Erythroblast (primary cell): ENCODE results near the gene DISC1.

Source experiments
- DNase-seq, 2 experiments: peaks; one replicate each; lab custom pipeline; 2025; lab: John Stamatoyannopoulos, UW
- GATA1 ChIP-seq: IDR thresholded peaks from 2 replicates; pipeline ENCODE4 v1.6.1; 2011; ENCODE audit warnings: low read depth, mild to moderate bottlenecking, control low read depth, low read length, moderate library complexity
- POLR2A ChIP-seq: IDR thresholded peaks from 2 replicates; pipeline ENCODE4 v1.6.1; 2011; ENCODE audit warnings: mild to moderate bottlenecking, low read length

Gene DISC1

GRCh38 chr1:231600458-231600976 is 26.1 kb upstream of the DISC1 start:
- TF ChIP-seq POLR2A = no peak
- no peak for TF ChIP-seq GATA1
- no peak for DNase-seq

- DNase-seq = no peak
- TF ChIP-seq GATA1 = no peak
- TF ChIP-seq POLR2A = no peak
These were observed 24.5 kb upstream of the DISC1 start for GRCh38 chr1:231601824-231602672.

GRCh38 chr1:231602673-231602984 is 24.0 kb upstream of the DISC1 start:
- TF ChIP-seq GATA1 = no peak
- TF ChIP-seq POLR2A = no peak

GRCh38 chr1:231603598-231604275 is 22.9 kb upstream of the DISC1 start:
- no peak for TF ChIP-seq POLR2A
- TF ChIP-seq GATA1 = no peak
- peak; percentile 62 to 74 for DNase-seq

More at GRCh38 chr1:231602673-231602984, 24.0 kb upstream of the DISC1 start:
- DNase-seq = no peak

- TF ChIP-seq POLR2A = no peak
- TF ChIP-seq GATA1 = no peak
These were observed 22.3 kb upstream of the DISC1 start for GRCh38 chr1:231604276-231604621.

GRCh38 chr1:231605149-231606100 is 21.2 kb upstream of the DISC1 start:
- TF ChIP-seq GATA1 (no peak), POLR2A (no peak)
- DNase-seq = peak in 1 of 2 experiments; percentile 5

More at GRCh38 chr1:231604276-231604621, 22.3 kb upstream of the DISC1 start:
- DNase-seq = no peak

- TF ChIP-seq POLR2A (no peak), GATA1 (no peak)
- no peak for DNase-seq
These were observed 19.9 kb upstream of the DISC1 start for GRCh38 chr1:231606712-231607111.

GRCh38 chr1:231610388-231610787 is 16.2 kb upstream of the DISC1 start:
- DNase-seq = no peak
- no peak for TF ChIP-seq GATA1
- no peak for TF ChIP-seq POLR2A

- no peak for DNase-seq
- TF ChIP-seq POLR2A (no peak), GATA1 (no peak)
These were observed 15.5 kb upstream of the DISC1 start for GRCh38 chr1:231611111-231611510.

GRCh38 chr1:231611851-231612250 is 14.7 kb upstream of the DISC1 start:
- no peak for DNase-seq
- no peak for TF ChIP-seq POLR2A
- no peak for TF ChIP-seq GATA1

GRCh38 chr1:231612393-231613089 is 14.0 kb upstream of the DISC1 start:
- TF ChIP-seq GATA1 (no peak), POLR2A (no peak)
- DNase-seq = no peak

- TF ChIP-seq POLR2A = no peak
- TF ChIP-seq GATA1 = no peak
- no peak for DNase-seq
These were observed 12.9 kb upstream of the DISC1 start for GRCh38 chr1:231613419-231614349.
